OCI-LY7 (cell line): ENCODE measurements around the gene GPD2. TPM values are rescaled to one million over a fixed set of nuclear protein-coding genes. Genes with fewer than 3 reads are reported as not detected.

Experiments used
- BruUV-seq: library from RNA; stranded (reverse); fragments of 400-500 nt; replicated peaks from 2 replicates; lab custom pipeline; 2021; lab: Mats Ljungman, UMichigan
- CTCF ChIA-PET: fragments of 300-600 bp; sonication (Branson Sonifier 250); formaldehyde crosslinking; loops from one replicate; lab custom pipeline; 2022; ENCODE audit warnings: antibody characterized with exemption; ENCODE audit not compliant: unreplicated experiment; lab: Charles Lee
- POLR2A ChIA-PET: fragments of 300-600 bp; sonication (Branson Sonifier 250); formaldehyde crosslinking; loops from one replicate; lab custom pipeline; 2022; ENCODE audit warnings: antibody characterized with exemption; lab: Charles Lee
- DNase-seq: peaks from one replicate; pipeline ENCODE4 v3.0.0-alpha.2; 2015; ENCODE audit warnings: low spot score
- H2AFZ ChIP-seq: fragments of 200-600 bp; sonication (generic), shearing (Covaris generic); 2 replicates; pipeline ENCODE4 v1.6.1; 2014; ENCODE audit warnings: mild to moderate bottlenecking, antibody characterized with exemption, low read length, moderate library complexity
- H3K27ac ChIP-seq: fragments of 200-600 bp; sonication (generic); 2 replicates; pipeline ENCODE4 v1.5.1; 2014; ENCODE audit warnings: mixed run types, low read depth, mild to moderate bottlenecking, moderate library complexity, low read length, inconsistent platforms; ENCODE audit not compliant: poor library complexity, severe bottlenecking
- H3K36me3 ChIP-seq: fragments of 200-600 bp; sonication (generic); 2 replicates; pipeline ENCODE4 v1.6.1; 2014; ENCODE audit warnings: mild to moderate bottlenecking, antibody characterized with exemption, low read length, moderate library complexity, mixed read lengths; ENCODE audit not compliant: insufficient read depth
- H3K4me1 ChIP-seq: fragments of 200-600 bp; sonication (generic); 2 replicates; pipeline ENCODE4 v1.5.1; 2014; ENCODE audit warnings: mild to moderate bottlenecking, low read length; ENCODE audit not compliant: insufficient read depth, poor library complexity, severe bottlenecking
- H3K4me2 ChIP-seq: fragments of 200-600 bp; sonication (generic); 2 replicates; pipeline ENCODE4 v1.6.1; 2014; ENCODE audit warnings: mild to moderate bottlenecking, low read length
- H3K4me3 ChIP-seq: fragments of 200-600 bp; sonication (generic); 2 replicates; pipeline ENCODE4 v1.5.1; 2014; ENCODE audit warnings: mild to moderate bottlenecking, low read depth, low read length; ENCODE audit not compliant: poor library complexity, severe bottlenecking
- H3K79me2 ChIP-seq: fragments of 200-600 bp; sonication (generic); 2 replicates; pipeline ENCODE4 v1.6.1; 2016; ENCODE audit warnings: low read depth, mild to moderate bottlenecking, low read length, moderate library complexity, mixed read lengths; ENCODE audit not compliant: insufficient read depth
- H3K9me2 ChIP-seq: fragments of 200-600 bp; sonication (generic); 2 replicates; pipeline ENCODE4 v1.6.1; 2016; ENCODE audit warnings: mild to moderate bottlenecking, low read length, mixed read lengths; ENCODE audit not compliant: insufficient read depth
- H3K9me3 ChIP-seq: fragments of 200-600 bp; sonication (generic); 2 replicates; pipeline ENCODE4 v1.6.1; 2014; ENCODE audit warnings: mild to moderate bottlenecking, mixed run types, low read length, mixed read lengths
- H4K20me1 ChIP-seq: fragments of 200-600 bp; sonication (generic); 2 replicates; pipeline ENCODE4 v1.6.1; 2014; ENCODE audit warnings: mild to moderate bottlenecking, antibody characterized with exemption, low read length, moderate library complexity, mixed read lengths; ENCODE audit not compliant: insufficient read depth
- CTCF ChIP-seq: fragments of 200-600 bp; sonication (generic); conservative IDR thresholded peaks from 2 replicates; pipeline ENCODE4 v1.5.1; 2014; ENCODE audit warnings: mild to moderate bottlenecking, antibody characterized with exemption, low read length, moderate library complexity, mixed read lengths
- EZH2phosphoT487 ChIP-seq: fragments of 200-600 bp; sonication (generic); IDR thresholded peaks from 2 replicates; pipeline ENCODE4 v1.6.1; 2018; ENCODE audit warnings: low read depth, borderline replicate concordance, mild to moderate bottlenecking, mixed run types, antibody characterized with exemption, low read length, moderate library complexity, mixed read lengths
- intact Hi-C: fragments of 100-400 bp; cut with micrococcal nuclease; formaldehyde crosslinking; loops from one replicate; pipeline ENCODE4 v1.10.0; 2022; ENCODE audit not compliant: unreplicated experiment
- total RNA-seq, 2 experiments: library from RNA; depleted of rRNA in 1 of 2; stranded (reverse); fragments of >200 nt in 1 of 2; shearing (Covaris generic) in 1 of 2; gene quantifications; 2 replicates each; pipeline ENCODE4 v1.2.3, GENCODE V29; 2014 to 2022

The GPD2 gene
- total RNA-seq, 2 experiments from 2014 or later: 6.6 to 20.2 TPM

DNA sequence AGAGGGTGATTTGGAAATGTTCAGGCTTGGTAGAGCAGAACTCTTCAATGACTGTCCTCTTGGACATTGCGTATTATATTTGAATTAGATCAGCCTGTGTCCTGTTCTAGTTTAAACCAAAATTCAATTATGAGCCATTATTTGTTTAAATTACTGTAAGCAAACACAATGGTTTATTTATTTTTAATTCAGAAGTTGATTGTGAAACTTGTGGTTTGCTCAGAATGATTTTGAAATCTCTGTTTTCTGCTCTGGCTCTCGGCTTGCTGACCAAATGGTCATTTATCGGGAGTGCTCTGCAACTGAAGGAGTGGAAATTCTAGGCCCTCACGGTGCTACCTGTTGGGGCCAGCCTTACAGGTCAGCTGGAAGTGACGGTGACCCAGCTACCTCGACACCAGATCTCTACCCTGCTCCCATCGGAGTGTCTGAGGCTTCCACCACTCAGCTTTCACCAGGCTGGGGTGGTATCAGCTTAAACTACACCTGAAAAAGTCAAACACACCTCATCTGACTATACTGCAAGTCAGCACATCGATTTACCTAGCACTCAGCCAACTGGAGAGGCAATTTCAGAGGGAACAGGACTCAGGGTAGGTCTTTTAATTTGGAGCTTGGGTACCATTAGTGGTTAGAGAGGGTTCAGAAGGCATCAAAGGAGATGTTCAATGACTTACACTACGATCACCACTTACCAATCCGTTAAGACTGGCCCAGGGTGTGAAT lies 36.8 kb upstream of the GPD2 start:
- peaks cover 9% of the 10 kb centered on the region for H3K4me1 ChIP-seq
- H4K20me1 ChIP-seq: no peaks in the 10 kb centered on the region
- intact Hi-C loops: no loop called here
- peak overlapping the region; percentile 100 for H3K4me2 ChIP-seq
- POLR2A ChIA-PET: interaction anchor here (0.7 to 1.5 kb wide), 2 partner anchors 30 to 561 kb away, joined by 3 to 6 read pairs; no protein-coding TSS in a partner anchor
- H2AFZ ChIP-seq: peak overlapping the region; percentile 98; the same call in 1 of the 2 replicates
- H3K9me3 ChIP-seq: no peaks in the 10 kb centered on the region
- H3K9me2 ChIP-seq: no peaks in the 10 kb centered on the region
- peak overlapping the region; percentile 89 for H3K4me3 ChIP-seq
- no peak overlapping the region for H3K27ac ChIP-seq
- DNase-seq: no peak
- BruUV-seq: no TSS peak
- no peaks in the 10 kb centered on the region for H3K36me3 ChIP-seq
- TF ChIP-seq CTCF (no peak), EZH2phosphoT487 (no peak)
- H3K79me2 ChIP-seq: no peaks in the 10 kb centered on the region
- CTCF ChIA-PET: no interaction called here

DNA sequence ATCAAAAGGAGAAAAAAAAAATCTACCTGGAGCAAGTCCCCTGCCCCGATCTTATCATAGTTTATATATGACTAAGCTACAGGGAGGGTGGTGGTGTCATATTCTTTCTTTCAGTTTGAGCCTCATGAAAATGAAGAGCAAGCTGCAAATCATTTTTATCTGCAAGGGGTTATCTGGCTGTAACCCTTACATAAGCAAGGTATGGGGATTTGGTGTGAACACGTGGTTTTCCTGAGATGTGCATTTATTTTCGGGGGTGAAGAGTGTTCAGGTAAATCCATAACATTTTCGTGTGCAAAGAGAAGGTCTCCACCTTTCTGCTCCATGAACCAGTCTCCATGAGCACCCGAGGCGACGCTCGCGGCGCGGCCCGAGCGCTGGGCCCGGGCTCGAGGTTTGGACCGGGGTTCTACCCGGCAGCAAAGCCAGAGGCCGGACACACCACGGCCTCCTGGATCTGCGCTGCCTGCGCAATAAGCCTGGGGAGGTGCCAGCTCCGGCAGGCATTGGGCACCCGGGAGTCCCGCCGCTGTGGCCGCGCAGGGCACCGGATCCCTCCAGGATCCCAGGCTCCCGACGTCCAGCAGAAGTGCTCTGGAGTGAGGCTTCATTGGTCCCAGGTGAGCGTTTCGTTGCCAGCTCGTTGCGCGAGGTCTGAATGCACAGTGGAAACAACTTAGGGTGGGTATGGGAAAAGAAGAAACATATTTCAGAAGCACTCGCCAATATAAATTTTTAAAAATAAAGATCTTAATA lies 36.1 kb upstream of the GPD2 start:
- no peaks in the 10 kb centered on the region for H3K79me2 ChIP-seq
- no peaks in the 10 kb centered on the region for H3K9me3 ChIP-seq
- H3K27ac ChIP-seq: peak overlapping the region; percentile 66
- intact Hi-C loops: loop anchor here (2.0 kb wide), 3 partner anchors 37 to 65 kb away; partner anchors contain the start of gene GPD2
- DNase-seq: peak; percentile 19
- POLR2A ChIA-PET: interaction anchor here (0.7 to 1.5 kb wide), 3 partner anchors 15 to 562 kb away, joined by 3 to 6 read pairs (median 6); no protein-coding TSS in a partner anchor
- H3K9me2 ChIP-seq: no peaks in the 10 kb centered on the region
- peaks cover 9% of the 10 kb centered on the region for H3K4me1 ChIP-seq
- H3K36me3 ChIP-seq: no peaks in the 10 kb centered on the region
- H2AFZ ChIP-seq: peak overlapping the region; percentile 98
- H3K4me3 ChIP-seq: peak overlapping the region; percentile 89
- BruUV-seq: no TSS peak
- no peak for TF ChIP-seq EZH2phosphoT487
- TF ChIP-seq CTCF: no peak
- CTCF ChIA-PET: interaction anchor here (1.1 kb wide), 1 partner anchor 65 kb away, joined by 4 read pairs; no protein-coding TSS in a partner anchor
- H4K20me1 ChIP-seq: no peaks in the 10 kb centered on the region
- peak overlapping the region; percentile 100 for H3K4me2 ChIP-seq
